Stimulated activated CD8-positive, alpha-beta memory T cell treated with anti-CD3 and anti-CD28 coated beads, Interleukin-12 subunit alpha, Interleukin-12 subunit beta, amount 100 ng/mL, for 4 hours (primary cell): ENCODE data around the gene FXYD6.

Experiments
- DNase-seq: peaks from one replicate; pipeline ENCODE4 v3.0.0-alpha.2; 2020; ENCODE audit warnings: low read depth

The FXYD6 gene

GRCh38 chr11:117828611-117829368, 47.7 kb downstream of the FXYD6 start:
- DNase-seq, result peak; percentile 88

- no peak for DNase-seq
Measured at GRCh38 chr11:117827521-117828511, 48.6 kb downstream of the FXYD6 start.

DNA sequence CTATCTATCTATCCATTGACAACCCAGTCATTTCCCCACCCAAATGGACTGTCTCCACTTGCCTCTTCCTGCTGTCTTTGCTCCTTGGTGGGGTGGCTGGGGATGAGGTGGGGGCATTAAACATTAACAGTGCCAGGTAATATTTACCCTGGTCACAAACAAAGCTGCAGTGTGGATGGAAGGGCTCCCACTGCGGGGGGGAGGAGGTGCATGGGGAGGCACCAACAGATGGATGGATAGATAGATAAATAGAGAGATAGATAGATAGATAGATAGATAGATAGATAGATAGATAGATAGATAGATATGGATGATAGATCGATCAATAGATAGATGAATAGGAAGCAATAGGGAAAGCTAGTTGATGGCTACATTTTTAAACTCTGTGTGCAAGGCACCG, 49.6 kb downstream of the FXYD6 start:
- no peak for DNase-seq

GRCh38 chr11:117826190-117826570, 50.3 kb downstream of the FXYD6 start:
- DNase-seq, result no peak

GRCh38 chr11:117825538-117826189, 50.8 kb downstream of the FXYD6 start:
- no peak for DNase-seq

GRCh38 chr11:117824571-117825537, 51.6 kb downstream of the FXYD6 start, which contains the start of gene FXYD2:
TSS of gene FXYD2 (minus strand) at chr11:117824744. CDS start at chr11:117824678, 66 bp downstream.
- no peak for DNase-seq

DNA sequence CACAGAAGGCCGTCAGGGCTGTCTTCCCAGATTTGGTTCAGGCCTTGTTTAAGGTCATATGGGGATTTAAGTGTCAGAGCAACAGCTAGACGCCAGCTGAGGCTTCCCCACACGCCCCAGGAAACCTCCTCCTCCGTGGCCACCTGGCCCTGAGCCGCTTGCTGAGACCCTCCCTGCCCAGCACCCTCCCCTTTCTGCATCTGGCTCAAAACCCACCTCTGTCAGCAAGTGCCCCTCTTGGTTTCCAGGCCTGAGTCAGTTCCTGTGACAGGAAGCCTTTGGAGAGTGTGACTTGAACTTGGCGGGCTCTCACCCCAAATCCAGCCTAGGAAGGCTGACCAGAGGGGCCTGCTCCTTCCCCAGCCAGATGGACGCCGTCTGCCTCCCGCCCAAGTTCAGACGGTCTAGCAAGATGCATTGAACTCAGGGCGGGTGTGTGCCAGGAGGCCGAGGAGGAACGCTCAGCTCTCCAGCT, 52.5 kb downstream of the FXYD6 start:
- no peak for DNase-seq

DNA sequence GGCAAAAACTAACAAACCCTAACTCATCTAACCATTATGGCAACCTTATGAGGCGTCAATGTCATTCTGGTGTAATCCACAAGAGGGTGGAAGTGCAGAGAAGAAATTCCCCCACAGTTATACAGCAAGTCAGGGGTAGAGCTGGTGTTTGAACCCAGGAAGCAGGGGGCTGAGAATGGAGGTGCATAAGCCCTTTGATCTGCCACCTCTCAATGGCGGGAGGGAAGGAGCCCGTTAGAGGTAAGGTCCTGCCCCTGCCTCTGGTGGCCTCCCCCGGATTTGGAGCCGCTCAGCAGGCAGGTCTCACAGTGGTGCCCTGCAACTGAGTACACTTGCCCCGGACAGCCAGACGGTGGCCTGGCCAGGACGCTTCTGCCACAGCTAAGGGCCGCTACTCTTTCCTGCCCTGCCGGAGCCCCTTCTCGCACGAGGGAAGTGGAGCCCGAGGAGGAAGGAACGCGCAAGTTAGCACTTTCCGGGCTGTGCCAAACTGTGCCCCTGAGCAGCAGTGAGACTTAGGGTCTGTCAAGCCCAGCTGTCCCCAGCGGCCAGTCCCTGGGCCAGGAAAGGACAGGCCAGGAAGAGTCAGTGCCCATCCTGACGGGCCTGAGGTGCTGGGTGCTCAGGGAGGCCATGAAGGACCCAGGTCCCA, 53.0 kb downstream of the FXYD6 start:
- no peak for DNase-seq

DNA sequence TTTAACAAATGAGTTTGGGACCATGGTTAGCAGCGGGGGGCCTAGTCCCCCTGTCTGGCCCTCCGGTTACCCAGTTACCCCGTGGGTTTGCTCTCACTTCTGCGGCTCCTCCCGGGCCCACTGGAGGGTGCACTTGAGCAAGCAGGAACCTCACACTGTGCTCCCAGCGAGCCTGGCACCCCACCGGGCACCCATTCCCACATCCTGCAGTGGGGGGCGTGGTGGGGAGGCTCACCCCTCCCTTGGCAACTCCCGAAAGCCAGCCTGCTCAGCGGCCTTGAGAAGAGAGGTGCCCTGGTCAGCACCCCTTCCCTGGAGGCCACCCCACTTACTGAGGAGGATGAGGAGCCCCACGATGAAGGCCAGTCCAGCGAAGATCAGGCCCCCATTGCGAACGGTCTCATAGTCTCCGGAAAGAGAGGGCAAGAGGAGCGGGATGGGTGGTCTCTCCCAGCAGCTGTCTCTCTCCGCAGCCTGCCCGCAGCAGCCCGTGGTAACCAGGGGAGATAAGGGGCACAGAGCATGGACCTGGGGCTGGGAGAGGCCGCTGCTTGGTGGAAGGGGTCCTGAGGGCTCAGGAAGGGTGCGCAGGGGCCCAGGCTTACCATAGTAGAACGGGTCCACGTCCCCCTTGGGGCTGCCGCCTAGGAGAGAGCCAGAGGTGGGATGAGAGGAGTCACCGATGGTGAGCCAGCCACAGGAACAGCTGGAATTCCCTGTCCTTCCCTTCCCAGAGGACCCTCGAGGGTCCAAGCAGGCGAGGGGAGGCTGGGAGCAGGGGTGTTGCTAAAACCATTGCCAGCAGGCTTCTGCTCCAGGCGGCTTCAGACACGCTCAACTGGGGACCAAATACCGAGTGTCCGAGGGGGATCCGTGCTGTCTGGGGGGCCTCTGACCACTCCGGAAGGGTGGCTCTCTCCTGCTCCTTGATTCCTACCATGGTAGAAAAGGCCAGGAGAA, 54.1 kb downstream of the FXYD6 start:
- no peak for DNase-seq

- DNase-seq, result no peak
Measured at GRCh38 chr11:117821431-117821830, 55.0 kb downstream of the FXYD6 start.

- DNase-seq, result no peak
Measured at GRCh38 chr11:117820516-117820915, 55.9 kb downstream of the FXYD6 start.

GRCh38 chr11:117820071-117820470, 56.4 kb downstream of the FXYD6 start:
- no peak for DNase-seq

DNA sequence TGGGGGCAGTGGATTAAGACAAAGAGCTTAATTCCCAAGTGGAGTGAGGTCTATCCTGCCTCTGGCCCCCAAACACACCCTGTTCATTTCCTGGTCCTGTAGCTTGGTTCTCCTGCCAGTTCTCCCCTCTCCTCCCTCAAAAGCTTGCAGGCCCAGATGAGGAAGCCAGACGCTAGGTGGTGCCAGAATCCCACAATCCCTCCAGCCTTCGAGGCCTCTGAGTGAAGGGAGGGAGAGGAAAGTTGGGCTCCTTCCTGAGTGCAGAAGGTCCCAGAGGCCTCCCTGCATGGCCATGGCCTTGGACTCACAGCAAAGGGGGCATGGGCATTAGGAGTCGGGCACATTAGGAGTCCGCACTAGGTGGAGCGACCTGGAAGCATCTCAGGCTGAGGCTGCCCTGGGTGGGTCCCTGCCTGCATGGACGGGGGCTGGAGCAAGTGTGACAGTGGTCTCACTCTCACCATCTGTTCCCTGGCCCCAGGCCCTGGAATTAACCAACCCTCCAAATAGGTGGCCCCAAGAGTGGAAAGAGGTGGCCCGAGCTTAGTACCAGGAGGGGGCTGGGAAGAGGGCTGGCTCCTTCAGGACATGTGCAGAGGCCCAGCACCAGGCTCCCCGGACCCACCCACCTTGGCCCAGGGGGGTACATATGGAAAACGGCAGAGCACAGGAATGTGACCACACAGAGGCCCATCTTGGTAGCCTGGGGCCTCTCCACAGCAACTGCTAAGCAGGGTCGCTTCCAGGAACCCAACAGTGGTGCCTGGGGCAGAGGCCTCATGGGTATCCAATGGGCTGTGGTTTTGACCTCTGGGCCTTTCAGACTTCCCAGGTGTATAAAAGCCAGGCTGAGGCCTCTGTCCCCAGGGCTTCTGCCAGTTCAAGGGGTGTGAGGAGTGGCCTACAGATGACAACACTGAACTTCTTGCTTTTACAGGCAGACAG, 57.1 kb downstream of the FXYD6 start:
- DNase-seq, result no peak

- no peak for DNase-seq
Measured at GRCh38 chr11:117818041-117818873, 58.2 kb downstream of the FXYD6 start.

DNA sequence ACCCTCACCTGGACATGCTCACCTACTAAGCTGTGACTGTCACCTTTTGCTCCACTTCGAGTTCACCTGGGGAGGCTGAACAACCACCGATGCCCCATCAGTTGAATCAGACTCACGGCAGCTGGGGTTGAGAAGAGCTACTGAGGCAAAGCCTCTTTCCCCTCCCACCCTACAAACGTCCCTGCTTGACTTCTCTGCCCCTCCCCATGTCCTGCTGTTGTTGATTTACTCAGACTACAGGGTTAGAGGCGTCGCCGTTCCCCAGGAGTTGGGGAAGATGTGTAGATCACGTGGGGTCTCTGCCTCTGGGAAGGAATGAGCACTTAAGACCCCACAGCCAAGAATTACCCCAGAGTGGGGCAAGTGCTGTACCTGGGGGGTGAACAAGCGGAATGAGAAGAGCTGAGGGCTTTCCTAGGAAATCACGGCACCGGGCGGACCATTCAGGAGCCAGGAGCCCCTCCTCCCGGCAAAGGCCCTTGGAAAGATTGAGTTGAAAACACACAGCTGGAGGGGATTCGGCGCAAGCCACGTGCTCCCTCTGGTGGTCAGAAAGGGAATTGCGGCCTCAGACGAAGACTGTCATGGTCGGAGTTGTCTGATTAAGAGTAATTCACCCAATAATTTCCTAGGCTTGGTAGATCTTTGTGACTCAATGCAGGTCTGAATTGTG, 59.0 kb downstream of the FXYD6 start:
- DNase-seq, result peak; percentile 76

GRCh38 chr11:117816846-117817367, 59.6 kb downstream of the FXYD6 start:
- no peak for DNase-seq
